SW480 (cell line): Measurements from ENCODE around the gene RHOG.
A peak's percentile ranks its signal among the peaks of the same experiment; 100 is the strongest.
"Not testable (repeated sequence)": the region's sequence is repeated elsewhere in the genome, so short reads cannot be mapped to it uniquely, and the experiment has no call there.

Source experiments
- DNase-seq: peaks from one replicate; pipeline ENCODE4 v3.0.0-alpha.2; 2016; ENCODE audit warnings: low spot score

Gene RHOG

DNA sequence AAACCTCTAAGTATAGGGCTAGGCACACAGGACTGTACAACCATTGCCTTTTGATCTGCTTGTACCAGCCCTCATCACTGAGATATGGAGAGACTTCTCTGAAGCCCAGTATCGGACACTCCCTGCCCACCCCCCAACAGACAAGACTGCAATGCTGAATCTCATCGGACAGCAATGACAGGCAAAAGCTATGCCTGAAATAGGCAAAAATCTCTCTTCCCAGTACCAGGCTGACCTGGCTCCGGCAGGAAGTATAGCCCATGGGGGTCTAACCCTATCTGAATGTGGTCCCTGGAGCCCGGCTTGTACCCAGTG lies 6.5 kb downstream of the RHOG start:
- no peak for DNase-seq

DNA sequence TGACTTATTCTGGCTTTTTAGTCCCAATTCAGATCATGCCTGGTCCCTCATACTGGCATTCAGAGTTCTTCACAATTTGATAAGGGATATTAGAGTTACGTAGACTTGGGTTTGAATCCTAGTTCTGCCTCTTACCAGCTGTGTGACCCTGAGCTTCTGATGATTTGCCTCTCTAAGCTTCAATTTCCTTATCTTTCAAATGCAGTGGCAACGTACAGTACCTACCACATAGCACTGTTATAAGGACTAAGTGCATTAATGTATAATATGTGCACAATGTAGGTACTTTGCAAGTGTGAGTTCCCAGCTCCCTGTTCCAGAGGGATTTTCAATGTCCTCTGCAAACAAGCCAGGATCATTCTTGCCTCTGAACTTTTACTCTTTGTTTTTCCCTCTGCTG lies 7.3 kb downstream of the RHOG start:
- DNase-seq = no peak

DNA sequence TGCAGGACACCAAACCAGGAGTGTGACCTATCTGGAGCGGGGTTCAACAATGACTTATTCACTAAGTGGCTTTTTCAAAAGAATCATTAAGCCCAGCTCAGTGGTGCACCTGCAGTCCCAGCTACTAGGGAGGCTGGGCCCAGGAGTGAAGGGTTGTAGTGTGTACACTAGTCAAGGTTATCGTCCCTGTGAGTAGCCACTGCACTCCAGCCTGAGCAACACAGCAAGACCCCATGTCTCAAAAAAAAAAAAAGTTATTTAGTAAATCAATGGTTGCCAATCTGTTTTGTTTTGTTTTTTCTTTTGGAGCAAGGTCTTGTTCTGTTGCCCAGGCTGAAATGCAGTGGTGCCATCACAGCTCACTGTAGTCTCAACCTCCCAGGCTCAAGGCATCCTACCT lies 7.9 kb downstream of the RHOG start:
- DNase-seq = no peak

DNA sequence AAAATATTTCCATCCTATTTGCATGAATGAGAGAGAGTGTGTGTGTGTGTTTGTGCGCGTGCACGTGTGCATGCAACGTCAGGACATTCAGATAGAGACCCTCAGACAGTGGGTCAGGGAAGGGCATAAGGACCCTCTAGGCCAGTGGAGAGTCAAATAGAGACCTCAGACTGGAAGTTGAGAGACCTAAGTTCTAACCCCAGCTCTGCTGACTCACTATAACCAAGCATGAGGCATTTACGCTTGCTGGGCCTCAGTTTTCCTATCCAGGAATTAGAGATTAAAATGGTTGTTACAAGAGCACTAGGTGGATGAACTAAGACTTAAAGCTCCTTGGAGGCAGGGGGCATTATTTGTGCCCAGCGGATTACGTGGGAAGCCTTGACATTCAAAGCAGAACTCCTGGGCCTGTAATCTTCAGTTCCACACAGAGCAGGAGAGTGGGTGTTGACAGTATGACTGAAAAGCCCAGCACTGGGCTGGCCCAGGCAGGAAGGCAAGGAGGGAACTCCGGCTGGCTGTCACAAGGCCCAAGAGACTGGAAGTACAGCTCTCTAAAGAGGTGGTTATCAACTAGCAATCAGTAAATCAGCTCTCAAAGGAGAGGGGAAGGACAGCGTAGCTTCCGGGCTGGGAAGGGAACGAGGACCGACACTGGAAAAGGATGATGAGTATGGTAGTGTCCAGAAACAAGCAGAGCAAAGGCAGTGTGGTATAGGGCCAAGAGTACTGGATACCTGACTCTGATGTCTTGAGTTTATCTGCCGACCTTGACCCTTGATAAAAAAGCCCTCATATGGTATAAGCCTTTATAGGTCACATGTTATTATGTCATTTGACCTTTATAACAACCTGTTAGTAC lies 9.2 kb downstream of the RHOG start:
- DNase-seq = no peak

DNA sequence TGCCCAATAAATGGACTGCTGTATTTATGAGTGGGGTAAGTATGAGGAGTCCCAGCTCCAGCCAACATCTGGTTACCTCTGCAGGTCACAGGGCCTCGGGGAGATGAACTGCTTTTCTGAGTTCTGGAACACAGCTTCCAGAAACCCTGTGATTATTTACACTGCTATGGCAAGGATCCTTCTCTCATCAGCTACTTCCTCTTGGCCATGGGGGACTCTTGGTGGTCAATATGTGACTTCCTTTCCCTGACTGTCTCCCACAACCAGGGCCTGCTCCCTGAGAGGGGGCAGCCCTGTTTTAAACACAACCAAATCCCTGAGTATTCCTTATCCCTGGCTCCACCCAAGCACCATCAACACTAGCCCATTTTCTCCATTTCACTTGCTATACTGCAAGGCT lies 10.0 kb downstream of the RHOG start:
- DNase-seq = no peak

DNA sequence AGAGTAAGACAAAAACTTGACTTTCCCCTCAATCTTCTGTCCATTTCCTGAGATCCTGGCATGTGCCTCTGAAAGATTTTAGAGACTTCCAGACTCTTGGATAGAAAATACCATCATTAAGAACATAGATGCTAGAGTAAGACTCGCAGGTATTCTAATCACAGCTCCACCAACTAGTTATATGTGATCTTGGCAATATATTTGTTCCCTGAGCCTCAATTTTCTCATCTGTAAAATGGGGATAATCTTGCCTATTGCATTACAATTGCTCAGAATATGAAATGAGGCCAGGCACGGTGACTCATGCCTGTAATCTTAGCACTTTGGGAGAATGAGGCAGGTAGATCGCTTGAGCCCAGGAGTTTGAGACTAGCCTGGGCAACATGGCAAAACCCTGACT lies 10.7 kb downstream of the RHOG start:
- DNase-seq = no peak

DNA sequence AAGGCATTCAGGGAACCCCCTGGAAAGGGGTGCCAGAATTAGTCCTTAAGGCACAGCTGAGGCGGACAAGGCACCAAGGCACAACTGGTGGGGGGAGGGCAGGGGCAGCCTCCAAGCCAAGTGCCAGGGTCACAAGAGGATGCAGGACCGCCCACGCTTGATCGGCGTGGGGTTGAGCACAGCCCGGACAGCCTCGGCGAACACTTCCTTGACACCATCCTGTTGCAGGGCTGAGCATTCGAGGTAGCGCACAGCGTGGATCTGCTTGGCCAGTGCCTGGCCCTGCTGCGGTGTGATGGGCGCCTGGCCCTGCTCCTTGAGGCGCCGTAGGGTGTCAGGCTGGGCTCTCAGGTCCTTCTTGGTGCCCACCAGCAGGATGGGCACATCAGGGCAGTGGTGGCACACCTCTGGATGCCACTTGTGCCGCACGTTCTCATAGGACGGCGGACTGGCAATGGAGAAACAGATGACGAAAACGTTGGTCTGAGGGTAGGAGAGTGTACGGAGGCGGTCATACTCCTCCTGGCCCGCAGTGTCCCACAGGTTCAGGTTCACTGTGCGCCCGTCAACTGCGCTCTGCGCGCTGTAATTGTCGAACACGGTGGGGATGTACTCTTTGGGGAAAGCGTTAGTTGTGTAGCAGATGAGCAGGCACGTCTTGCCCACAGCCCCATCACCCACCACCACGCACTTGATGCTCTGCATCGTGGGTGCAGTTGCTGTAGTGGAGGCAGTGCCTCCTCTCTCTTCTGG lies 13.1 kb downstream of the RHOG start:
- no peak for DNase-seq

DNA sequence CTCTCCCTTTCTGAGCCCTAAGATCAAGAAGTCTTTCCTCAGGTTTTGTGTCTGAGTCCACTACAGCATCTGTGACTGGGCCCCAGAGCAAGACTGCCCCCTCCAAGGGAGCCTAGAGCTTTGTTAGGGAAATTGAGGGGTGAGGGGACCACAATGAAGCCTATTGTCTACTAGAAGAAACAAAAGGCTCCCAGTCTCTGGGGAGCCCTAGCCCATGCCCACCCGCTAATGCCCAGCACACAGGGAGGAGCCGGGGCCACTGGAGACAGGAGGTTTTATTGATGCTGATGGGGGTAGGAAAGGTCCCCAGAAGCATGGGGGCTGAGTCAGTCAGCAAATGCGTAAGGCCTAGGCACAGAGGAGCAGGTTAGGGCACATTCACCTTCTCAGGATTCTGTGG lies 14.0 kb downstream of the RHOG start:
- no peak for DNase-seq

DNA sequence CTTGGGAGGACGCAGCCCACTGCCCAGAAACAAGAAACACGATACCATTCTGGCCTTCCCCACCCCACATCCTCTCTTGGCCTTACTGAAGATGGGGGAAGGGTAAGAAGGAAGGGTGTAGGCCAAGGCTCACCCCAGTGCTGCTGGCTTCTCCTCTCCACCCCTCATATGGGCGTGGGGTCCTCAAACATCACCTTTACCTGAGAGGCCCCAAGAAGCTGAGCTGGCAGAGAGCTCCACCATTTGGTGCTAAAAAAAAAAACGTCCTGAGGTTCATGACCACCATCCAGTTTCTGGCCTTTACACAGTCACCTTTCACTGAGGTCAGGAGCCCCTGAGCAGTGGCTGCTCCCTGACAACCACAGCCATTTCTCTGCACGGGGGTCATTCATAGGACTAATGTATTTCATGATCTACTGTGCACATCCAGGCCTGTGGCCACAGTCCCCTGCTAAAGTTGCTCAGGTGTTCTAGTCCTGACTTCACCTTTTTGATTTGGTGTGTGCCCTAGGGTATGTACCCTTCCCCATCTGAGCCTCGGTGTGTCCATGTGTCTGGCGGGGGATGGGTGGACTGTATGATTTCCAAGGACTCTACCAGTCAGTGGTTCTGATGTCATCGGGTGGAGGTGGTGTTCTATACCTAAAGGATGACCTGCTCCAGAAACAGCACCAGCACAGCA lies 15.1 kb downstream of the RHOG start:
- no peak for DNase-seq

DNA sequence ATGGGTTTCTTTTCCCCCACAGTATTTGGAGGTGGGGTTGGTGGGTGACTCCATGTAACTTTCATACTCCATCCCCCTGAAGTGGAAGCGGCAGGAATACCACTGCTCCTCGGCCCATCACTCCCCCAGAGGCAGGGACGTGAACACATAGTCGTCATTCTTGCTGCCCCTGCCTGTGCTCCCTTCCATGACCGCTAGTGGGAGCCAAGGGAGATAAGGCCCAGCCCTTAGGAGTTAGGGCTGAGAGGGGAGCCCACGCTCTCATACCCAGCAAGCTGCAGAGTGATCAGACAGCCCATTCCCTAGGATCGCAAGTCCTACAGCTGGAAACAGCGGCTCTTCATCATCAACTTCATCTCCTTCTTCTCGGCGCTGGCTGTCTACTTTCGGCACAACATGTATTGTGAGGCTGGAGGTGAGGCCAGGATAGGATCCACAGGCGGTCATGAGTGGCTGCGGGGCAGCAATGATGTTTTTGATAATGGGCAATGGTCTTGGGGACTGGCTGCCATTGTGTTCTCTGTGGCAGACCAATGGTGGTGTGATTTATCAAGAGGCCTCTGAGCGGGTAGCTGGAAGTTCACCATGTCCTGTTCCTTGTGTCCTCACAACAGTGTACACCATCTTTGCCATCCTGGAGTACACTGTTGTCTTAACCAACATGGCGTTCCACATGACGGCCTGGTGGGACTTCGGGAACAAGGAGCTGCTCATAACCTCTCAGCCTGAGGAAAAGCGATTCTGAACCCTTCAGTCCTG lies 15.9 kb downstream of the RHOG start:
- DNase-seq = peak; percentile 33

DNA sequence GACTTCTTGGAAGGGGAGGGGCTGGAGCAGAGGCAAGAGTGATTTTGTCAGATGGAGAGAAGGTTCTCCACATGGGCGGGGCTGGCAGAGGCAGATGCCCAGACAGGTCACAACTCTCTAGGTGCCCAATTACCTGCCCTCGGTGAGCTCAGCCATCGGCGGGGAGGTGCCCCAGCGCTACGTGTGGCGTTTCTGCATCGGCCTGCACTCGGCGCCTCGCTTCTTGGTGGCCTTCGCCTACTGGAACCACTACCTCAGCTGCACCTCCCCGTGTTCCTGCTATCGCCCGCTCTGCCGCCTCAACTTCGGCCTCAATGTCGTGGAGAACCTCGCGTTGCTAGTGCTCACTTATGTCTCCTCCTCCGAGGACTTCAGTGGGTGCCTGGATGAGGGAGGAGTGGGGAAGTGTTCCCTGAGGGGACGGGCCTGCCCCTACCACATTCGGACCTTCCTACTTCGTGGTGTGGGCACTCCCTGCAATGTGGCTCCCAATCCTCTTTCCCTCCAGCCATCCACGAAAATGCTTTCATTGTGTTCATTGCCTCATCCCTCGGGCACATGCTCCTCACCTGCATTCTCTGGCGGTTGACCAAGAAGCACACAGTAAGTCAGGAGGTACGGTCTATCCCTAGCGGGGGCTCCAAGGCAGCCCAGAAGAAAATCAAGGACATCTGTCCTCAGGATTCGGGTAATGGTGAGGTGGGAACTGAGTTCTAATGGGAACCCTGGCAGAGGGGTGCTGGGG lies 16.8 kb downstream of the RHOG start:
- DNase-seq = no peak

DNA sequence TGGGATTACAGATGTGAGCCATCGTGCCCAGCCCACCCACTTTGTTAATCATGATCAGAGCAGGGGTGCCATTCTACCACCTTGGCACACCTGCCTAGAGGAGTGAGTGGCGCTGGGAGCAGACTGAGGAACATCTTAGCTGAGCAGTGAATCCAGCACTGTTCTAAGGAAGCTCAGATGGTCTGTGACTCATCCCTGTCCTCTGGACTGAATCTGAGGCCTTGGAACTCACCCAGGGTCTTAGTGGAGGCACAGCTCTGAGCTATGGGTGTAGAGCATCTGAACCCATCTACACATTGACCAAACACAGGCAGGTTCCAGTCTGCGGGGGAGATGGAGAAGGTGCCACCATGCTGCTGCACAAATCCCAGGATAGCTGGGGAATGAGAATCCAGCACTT lies 17.5 kb downstream of the RHOG start:
- no peak for DNase-seq

DNA sequence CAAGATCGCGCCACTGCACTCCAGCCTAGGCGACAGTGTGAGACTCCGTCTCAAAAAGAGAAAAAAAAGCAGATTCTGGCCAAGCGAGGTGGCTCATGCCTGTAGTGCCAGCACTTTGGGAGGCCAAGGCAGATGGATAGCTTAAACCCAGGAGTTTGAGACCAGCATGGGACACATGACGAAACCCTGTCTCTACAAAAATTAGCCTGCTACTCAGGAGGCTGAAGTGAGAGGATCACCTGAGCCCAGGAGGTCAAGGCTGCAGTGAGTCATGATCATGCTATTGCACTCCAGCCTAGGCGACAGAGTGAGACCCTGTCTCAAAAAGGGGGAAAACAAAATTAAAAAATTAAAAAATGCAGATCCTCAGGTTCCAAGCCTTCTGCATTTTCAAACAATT lies 18.4 kb downstream of the RHOG start:
- no peak for DNase-seq

DNA sequence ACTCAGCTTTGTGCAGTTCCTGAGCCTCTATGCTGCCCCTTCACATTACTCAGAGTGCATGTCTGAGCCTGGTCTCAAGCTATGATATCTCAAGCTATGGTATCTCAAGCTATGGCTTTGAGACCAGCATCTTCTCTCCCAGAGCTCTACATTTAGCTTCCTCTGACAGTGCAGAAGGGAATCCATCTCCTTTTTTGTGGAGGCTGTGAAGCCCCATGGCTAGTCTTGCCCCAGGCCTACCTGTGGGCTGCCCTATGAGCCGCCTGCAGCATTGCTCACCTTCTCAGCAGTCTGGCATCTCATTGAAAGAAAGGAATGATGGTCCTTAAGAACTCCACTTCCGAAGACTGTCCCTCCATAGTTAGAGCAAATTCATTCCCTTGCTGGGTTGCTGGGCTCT lies 19.8 kb downstream of the RHOG start:
- no peak for DNase-seq

DNA sequence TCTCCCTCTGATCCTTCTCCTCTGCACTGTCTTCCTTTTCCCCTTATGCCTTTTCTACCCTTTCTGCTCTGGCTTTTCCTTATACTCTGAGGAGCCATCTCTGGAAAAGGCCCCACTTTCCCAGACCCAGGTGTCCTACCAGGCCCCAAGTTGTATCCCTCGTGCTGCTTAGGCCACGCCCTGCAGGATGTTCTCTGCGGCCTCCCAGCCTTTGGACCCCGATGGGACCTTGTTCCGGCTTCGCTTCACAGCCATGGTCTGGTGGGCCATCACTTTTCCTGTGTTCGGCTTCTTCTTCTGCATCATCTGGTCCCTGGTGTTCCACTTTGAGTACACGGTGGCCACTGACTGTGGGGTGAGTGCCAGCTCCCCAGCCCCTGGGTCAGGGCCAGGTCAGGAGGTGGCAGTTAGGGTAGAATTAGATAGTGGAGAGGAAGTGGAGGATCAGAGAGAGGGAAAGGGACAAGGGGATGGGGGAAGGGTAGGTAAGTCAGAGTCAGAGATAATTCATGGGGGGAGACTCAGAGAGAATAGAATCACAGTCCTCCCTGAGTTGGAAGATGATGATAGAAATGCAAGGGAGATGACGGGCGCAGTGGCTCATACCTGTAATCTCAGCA lies 23.5 kb downstream of the RHOG start:
- DNase-seq = no peak

DNA sequence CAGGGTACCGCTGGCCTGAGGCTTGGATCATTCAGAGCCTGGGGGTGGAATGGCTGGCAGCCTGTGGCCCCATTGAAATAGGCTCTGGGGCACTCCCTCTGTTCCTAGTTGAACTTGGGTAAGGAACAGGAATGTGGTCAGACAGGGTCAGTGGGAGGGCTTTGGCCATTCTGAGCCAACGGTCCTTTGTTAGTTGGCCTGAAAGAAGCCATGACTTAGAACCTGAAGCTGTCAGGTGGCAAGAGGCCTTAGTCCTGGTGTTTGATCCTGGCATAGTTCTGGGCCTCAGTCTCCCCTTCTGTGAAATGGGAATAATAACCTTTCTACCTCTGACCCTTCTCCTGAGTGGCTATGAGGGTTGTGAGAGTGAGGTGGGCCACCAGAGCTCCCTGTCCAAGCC lies 24.1 kb downstream of the RHOG start:
- no peak for DNase-seq

DNA sequence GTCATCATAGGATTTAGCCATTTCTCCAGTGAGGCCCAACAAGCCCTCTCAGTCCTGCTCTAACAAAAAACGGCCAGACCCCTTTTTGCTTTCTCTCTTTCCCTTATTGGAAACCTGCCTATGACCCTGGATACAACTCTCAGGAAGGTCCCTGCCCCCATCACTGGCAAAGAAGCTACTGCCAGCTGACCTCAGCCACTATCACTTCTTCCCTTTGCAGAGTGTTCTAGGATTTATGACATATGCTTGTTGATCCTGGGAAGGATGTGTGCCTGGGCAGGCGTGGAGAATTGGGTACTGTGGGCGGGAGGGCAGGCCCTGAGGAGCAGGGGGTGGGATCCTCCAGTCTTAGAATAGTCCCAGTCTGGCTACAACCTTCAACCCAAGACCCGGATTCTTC lies 24.9 kb downstream of the RHOG start:
- no peak for DNase-seq

DNA sequence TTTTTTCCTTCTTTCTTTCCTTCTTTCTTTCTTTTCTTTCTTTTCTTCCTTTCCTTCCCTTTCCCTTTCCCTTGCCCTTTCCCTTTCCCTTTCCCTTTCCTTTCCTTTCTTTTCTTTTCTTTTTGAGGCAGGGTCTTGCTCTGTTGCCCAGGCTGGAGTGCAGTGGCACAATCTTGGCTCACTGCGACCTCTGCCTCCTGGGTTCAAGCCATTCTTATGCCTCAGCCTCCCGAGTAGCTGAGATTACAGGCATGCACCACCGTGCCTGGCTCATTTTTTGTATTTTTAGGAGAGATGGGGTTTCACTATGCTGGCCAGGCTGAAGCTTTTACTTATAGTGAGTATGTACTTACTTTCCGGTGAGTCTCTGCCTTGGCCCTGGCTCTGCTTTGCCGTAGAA lies 25.9 kb downstream of the RHOG start:
- DNase-seq = not testable (repeated sequence)

DNA sequence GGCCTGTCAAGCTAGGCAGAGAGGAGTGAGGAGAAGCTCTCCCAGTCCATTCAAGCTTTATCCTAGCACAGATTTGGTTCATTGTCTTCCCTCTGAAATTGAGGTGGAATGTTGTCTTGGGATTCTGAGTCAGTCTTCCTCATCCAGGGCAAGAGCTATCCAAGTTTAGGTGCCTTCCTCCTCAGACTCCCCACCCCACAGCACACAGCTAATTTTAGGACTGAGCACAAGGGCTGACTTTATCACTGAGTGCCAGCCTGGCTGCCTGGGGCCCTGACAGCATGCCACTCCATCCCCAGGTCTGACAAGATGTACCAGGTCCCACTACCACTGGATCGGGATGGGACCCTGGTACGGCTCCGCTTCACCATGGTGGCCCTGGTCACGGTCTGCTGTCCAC lies 29.8 kb downstream of the RHOG start:
- DNase-seq = no peak

DNA sequence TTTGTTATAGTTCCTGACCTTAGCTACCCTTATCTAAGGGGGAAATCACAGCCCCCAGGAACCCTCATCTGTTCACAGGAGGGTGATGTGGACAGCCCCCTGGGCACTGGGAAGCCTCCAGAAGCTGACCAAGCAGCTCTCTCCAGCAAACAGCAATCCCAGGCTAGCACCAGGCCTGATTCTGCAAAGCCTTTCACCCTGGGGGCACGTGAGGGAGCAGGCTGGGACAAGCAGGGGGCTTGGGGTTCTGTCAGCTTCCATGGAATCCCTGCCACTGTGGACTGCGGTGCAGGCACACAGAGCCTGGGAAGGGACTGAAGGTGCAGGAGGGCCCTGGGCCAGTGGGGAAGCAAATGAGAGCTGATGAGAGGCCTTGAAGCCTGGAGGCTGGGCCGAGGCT lies 30.3 kb downstream of the RHOG start:
- DNase-seq = no peak

DNA sequence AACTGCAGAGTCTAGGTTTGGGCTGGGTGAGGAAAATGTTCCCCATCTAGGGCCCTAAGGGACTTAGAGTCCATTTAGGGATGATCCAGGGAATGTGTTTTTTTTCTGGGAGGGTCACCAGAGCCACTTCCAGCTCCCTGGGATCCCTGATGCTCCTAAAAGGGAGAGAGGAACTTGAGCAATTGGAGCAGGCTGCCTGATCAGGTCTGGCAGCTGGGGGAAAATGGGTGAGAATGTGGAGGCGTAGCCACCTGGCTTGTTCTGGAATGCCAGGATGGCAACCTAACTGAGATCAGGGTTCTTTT lies 31.2 kb downstream of the RHOG start:
- no peak for DNase-seq
